WI38 (cell line): ENCODE measurements around the gene ZNF132.

Experiments
- H3K4me3 ChIP-seq: 2 replicates; pipeline ENCODE4 v1.5.1; 2011; ENCODE audit warnings: low read depth, mild to moderate bottlenecking, control low read depth, low read length
- TF ChIP-seq, protein P1 (sequence below): IDR thresholded peaks from 2 replicates; pipeline ENCODE4 v1.5.1; 2012; ENCODE audit warnings: low read depth, mild to moderate bottlenecking, control low read depth, low read length

ZNF132 gene

DNA sequence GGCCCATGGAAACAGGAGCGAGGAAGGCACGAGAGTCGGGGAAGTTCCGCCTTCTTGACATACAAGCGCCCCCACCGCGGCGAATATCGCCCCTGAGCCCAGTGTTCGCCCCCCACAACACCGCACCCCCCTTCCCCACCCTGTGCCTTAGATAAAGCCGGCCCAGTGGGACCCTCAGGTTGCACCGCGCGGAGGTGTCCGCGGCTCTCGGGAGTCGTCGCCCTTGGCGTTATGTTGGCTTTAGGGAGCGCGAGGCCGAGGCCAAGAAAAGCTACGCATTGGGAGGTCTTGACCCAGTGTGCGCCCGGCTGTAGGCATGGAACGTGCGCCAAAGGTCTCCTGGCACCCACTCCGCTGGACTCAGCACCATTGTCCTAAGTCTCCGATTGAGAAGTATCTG, 603 bp upstream of the ZNF132 start:
- TF ChIP-seq, protein P1, sequence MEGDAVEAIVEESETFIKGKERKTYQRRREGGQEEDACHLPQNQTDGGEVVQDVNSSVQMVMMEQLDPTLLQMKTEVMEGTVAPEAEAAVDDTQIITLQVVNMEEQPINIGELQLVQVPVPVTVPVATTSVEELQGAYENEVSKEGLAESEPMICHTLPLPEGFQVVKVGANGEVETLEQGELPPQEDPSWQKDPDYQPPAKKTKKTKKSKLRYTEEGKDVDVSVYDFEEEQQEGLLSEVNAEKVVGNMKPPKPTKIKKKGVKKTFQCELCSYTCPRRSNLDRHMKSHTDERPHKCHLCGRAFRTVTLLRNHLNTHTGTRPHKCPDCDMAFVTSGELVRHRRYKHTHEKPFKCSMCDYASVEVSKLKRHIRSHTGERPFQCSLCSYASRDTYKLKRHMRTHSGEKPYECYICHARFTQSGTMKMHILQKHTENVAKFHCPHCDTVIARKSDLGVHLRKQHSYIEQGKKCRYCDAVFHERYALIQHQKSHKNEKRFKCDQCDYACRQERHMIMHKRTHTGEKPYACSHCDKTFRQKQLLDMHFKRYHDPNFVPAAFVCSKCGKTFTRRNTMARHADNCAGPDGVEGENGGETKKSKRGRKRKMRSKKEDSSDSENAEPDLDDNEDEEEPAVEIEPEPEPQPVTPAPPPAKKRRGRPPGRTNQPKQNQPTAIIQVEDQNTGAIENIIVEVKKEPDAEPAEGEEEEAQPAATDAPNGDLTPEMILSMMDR = no peak
- H3K4me3 ChIP-seq = peak overlapping the region; percentile 83

DNA sequence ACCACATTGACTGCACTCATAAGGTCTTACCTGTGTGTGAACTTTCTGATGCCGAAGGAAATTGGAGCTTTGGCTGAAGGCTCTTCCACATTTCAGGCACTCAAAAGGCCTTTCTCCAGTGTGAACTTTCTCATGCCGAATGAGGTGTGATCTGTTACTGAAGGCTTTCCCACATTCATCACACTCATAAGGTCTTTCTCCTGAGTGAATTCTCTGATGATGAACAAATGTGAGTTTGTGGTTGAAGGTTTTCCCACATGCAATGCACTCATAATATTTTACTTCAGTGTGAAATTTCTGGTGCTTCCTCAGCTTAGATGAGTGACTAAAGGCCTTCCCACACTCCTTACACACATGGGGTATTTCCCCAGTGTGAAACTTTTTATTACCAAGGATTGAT, 5.7 kb downstream of the ZNF132 start:
- TF ChIP-seq, protein P1 = no peak
- H3K4me3 ChIP-seq = no peak overlapping the region

DNA sequence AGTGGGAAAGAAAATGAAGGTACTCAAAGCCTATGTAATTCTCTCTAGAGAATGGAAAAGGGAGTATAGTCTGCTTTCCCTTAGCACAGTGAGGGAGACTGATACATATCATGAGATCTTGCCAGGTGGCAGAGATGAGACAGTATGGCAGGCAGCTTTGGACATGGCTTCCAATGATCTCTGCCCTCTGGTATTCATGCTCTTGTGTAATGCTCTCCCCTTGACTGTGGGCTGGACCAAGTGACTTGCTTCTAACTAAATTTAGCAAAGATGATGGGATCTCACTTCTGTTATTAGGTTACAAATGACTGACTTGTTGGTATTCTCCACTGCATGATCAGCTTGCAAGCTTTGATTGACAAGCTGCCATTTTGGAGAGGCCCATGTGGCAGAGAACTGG, 10.2 kb downstream of the ZNF132 start:
- no peak overlapping the region for H3K4me3 ChIP-seq
- TF ChIP-seq, protein P1 = no peak

DNA sequence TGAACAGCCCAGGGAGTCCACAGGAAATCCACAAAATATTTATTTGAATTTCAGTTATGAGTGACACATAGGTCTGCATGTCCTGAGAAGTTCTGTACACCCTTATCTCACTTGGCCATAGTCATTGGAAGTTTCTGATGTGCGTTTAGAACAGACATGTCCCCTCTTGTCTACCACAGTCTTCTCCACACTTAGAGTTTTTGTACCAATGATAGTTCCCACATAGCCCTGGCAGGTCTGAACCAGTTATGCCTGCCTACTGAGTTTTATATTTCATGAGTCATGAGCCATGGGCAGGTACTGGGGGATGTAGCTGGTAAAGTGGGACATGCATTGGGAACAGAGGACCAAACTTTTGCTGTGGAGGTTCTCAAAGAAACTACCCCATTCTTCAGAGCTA, 11.3 kb downstream of the ZNF132 start:
- no peak overlapping the region for H3K4me3 ChIP-seq
- TF ChIP-seq, protein P1 = no peak

DNA sequence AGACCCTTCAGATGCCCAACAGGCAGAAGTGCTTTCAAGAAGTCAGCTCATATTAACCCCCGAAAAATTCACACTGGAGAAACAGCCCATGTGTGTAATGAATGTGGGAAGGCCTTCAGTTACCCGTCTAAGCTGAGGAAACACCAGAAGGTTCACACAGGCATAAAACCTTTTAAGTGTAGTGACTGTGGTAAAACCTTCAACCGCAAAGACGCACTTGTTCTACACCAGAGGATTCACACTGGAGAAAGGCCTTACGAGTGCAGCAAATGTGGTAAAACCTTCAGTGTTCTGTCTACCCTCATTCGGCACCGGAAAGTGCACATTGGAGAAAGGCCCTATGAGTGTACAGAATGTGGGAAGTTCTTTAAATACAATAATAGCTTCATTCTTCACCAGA, 22.9 kb downstream of the ZNF132 start:
- H3K4me3 ChIP-seq = no peak overlapping the region
- TF ChIP-seq, protein P1 = no peak

DNA sequence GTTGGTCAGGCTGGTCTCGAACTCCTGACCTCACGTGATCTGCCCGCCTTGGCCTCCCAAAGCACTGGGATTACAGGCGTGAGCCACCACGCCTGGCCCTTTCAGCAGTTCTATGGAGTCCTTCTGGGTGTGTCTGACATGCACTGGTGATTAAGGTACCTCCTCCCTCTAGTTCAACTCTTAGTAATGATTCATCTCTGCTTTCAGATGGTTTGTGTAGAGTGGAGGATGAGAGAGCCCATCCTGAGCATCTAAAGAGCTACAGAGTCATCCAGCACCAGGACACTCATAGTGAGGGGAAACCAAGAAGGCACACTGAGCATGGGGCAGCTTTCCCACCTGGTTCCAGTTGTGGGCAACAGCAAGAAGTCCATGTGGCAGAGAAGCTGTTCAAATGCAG, 23.3 kb downstream of the ZNF132 start:
- TF ChIP-seq, protein P1 = no peak
- no peak overlapping the region for H3K4me3 ChIP-seq

DNA sequence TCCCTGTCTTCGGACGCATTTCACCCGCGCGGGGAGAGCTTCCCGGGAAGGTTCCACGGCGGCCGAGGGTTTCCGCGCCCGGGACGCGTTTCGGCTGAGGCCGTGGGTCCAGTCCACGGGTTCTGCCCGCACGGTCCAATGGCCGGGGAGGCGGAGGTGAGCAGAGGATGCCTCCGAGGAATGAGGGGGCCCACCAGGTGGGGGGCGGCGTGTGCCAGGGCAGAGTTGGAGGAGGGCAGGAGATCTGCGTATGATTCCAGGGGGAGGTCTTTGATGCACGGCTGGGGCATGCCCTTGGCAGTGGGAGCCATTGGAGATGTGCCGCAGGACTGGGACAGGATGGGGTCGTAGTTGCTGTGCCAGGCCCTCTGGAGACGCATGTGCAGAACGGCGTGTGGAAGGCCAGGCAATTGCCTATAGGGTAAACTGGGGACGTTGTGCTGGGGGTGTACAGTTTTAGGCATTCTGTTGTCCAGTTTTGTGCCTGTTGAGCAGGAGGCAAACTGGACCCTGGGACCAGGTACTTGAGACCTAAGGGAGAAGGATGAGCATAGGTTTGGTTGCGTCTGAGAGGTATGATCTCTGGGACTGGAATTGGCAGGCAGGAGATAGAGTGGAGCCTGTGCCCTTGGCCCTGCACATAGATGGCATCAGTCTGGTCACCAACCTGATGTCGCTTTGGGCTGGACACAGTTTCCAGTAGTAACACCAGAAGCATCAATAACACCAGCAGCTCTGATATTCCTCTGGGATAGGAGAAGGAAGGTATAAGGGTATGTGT, 30.8 kb downstream of the ZNF132 start:
- TF ChIP-seq, protein P1 = no peak
- peak overlapping the region; percentile 82 for H3K4me3 ChIP-seq
